ENCODE results near the gene STRIP2.

- TF ChIP-seq MYC (IDR thresholded peaks at IDR 0.05; ENCODE audit: low read depth, low read length), result no peak
- TF ChIP-seq MYC (CRISPR knock-in tag; IDR thresholded peaks at IDR 0.05; ENCODE audit: borderline replicate concordance, low read depth), result no peak
- TF ChIP-seq CBX3 (IDR thresholded peaks at IDR 0.05; ENCODE audit: borderline replicate concordance in 1 of 2, low read length in 2 of 2), result no peak
- TF ChIP-seq USF2 (CRISPR knock-in tag; IDR thresholded peaks at IDR 0.05), result no peak
- no peak for TF ChIP-seq KLF6 (CRISPR knock-in tag; IDR thresholded peaks at IDR 0.05; ENCODE audit: borderline replicate concordance)
- no peak for TF ChIP-seq CHD2 (IDR thresholded peaks at IDR 0.05; ENCODE audit: low read depth, low read length)
- no peak for TF ChIP-seq SETDB1 (IDR thresholded peaks at IDR 0.05; ENCODE audit: low read length)
- no peak for TF ChIP-seq ATF6 (CRISPR knock-in tag; IDR thresholded peaks at IDR 0.05)
- no peak for TF ChIP-seq ZBTB8A (IDR thresholded peaks at IDR 0.05; ENCODE audit: partially characterized antibody)
- TF ChIP-seq ATF7 (IDR thresholded peaks at IDR 0.05), result no peak
These were observed 101.7 kb downstream of the STRIP2 start for GRCh38 chr7:129535896-129536295.

Data from K562 (cell line).